AG09309 (cell line): ENCODE data around the gene RNF151.
"Not testable (repeated sequence)": the region's sequence is repeated elsewhere in the genome, so short reads cannot be mapped to it uniquely, and the experiment has no call there.

ENCODE experiments used
- DNase-seq: peaks from one replicate; pipeline ENCODE4 v3.0.0-alpha.2; 2010; ENCODE audit warnings: low read depth
- H3K4me3 ChIP-seq: 2 replicates; pipeline ENCODE4 v1.5.1; 2011; ENCODE audit warnings: mild to moderate bottlenecking, low read depth, low read length, moderate library complexity; ENCODE audit not compliant: control insufficient read depth
- TF ChIP-seq, protein P1 (sequence below): IDR thresholded peaks from 2 replicates; pipeline ENCODE4 v1.5.1; 2011; ENCODE audit warnings: mild to moderate bottlenecking, low read depth, low read length, inconsistent platforms; ENCODE audit not compliant: insufficient read depth, control insufficient read depth; ENCODE audit errors: missing control alignments

RNF151 gene

DNA sequence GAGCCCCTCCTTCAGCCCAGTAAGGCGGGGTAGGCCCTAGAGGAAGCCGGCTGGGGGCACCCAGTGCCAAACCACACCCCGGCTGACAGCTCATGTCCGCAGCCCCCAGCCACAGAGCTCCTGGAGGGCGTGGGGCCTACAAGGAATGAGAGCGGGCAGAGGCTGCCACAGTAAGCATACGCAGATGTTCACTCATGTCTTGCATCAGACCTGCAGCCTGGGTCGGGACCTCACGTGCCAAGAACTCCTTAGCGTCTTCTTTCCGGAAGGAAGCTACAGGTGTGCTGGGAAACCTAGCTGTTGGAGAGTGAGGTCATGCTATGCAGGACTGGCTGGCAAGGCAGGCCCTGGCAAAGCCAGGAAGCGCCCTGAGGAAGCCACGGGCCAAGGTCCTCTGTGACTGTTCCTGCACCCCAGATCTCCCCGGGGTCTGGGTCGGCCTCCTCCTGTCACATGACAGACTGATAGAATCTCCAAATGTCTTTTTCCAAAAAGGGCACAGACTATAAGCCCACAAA, 41.4 kb downstream of the RNF151 start:
- peak; percentile 68 for DNase-seq

DNA sequence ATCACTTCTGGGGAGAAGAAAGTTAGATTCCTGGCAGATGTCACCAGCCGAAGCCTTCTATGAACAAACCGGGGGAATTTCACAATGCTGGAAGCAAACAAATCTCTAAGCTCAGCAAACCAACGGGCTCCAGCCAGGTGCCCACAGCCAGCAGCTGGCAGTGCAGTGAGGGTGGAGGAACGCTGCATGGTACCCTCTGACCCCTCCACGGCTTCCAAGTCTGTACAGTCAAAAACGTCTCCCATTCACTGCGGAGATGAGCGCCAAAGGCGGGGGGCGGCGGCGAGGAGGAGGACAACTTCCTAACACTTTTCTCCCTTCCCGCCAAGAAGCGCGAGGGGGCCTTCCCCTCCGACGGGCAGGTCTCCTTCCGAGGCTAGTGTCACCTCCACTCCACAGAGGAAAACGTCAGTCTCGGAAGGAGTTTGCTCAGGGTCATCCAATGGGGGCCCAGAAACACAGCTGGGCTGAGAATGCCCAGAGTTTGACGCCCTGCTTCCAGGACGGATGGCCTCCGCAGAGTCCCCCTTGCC, 42.0 kb downstream of the RNF151 start:
- H3K4me3 ChIP-seq, result peak overlapping the region; percentile 56
- TF ChIP-seq, protein P1, sequence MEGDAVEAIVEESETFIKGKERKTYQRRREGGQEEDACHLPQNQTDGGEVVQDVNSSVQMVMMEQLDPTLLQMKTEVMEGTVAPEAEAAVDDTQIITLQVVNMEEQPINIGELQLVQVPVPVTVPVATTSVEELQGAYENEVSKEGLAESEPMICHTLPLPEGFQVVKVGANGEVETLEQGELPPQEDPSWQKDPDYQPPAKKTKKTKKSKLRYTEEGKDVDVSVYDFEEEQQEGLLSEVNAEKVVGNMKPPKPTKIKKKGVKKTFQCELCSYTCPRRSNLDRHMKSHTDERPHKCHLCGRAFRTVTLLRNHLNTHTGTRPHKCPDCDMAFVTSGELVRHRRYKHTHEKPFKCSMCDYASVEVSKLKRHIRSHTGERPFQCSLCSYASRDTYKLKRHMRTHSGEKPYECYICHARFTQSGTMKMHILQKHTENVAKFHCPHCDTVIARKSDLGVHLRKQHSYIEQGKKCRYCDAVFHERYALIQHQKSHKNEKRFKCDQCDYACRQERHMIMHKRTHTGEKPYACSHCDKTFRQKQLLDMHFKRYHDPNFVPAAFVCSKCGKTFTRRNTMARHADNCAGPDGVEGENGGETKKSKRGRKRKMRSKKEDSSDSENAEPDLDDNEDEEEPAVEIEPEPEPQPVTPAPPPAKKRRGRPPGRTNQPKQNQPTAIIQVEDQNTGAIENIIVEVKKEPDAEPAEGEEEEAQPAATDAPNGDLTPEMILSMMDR, result no peak
- no peak for DNase-seq

More for the DNA sequence above, 41.4 kb downstream of the RNF151 start:
- H3K4me3 ChIP-seq, result peak overlapping the region; percentile 56
- TF ChIP-seq, protein P1, result no peak

DNA sequence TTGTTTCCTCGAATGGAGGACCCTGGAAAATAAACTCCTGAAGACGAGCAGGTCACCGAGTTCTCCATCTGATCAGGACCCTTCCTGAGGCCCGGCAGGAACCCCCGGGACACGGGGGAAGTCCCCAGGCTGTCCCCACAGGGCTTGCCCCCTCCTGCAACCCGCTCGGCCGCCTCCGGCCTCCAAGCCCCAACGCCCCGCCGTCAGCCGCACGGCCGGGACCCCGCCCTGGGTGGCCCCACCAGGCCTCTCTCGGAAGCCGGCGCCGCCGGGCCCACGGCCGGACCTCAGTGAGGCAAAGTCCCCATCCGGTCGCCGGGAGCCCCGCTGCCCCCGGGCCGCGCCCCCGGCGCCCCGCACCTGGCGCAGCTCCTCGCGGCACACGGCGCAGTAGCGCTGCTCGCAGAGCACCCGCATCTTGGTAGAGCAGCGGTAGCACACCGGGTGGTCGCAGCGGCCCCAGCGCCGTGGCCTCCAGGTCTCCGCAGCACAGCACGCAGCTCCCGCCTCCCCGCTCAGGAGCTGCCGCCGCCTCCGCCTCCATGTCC, 42.6 kb downstream of the RNF151 start:
- TF ChIP-seq, protein P1, result no peak
- no peak for DNase-seq
- peak overlapping the region; percentile 56 for H3K4me3 ChIP-seq

DNA sequence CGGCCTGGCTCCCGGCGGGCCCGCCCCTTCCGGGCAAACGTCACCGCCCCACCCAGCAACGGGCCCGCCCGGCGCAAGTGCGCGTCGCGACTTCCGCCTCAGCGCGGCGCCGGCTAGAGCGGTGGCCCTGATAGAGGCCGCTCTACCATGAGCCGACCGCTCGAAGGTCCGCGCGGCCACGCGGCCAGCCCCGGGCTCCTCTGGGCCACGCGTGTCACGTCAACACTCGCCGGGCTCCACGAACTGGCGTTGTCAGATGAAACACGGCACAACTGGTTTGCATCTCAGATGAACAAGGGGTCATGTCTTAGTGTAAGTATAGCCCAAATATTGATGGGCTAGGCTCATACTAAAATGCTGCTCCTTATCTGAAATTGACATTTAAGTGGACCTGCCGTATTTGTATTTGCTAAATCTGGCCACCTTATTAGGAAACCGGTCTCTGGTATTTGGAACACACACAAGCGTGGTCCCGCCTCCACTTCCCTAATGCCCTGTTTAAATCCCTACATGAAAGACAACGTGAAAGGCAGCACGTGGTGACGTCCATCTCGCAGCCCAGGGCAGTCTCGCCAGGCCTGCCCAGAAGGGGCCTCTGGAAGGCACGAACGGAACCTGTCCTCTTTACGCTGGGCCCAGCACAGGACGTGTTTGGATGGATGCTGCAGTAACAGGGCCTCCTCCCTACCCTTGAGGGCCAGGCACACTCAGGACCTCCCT, 43.3 kb downstream of the RNF151 start, which contains the start of gene ZNF598:
TSS of gene ZNF598 (minus strand) at position 31 of the 720 bp plus-strand sequence.
- TF ChIP-seq, protein P1, result no peak
- peak within 1 kb of the TSS; percentile 66 for H3K4me3 ChIP-seq
- peak; percentile 41 for DNase-seq

DNA sequence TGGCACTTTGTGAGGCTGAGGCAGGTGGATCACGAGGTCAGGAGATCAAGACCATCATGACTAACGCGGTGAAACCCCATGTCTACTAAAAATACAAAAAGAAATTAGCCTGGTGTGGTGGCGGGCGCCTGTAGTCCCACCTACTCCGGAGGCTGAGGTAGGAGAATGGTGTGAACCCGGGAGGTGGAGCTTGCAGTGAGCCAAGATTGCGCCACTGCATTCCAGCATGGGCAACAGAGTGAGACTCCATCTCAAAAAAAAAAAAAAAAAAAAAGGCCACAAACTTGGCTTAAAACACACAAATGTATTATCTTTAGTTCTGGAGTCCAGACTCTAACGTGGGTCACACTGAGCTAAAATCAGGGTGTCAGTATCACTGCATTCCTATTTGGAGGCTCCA, 45.1 kb downstream of the RNF151 start:
- not testable (repeated sequence) for H3K4me3 ChIP-seq, DNase-seq

DNA sequence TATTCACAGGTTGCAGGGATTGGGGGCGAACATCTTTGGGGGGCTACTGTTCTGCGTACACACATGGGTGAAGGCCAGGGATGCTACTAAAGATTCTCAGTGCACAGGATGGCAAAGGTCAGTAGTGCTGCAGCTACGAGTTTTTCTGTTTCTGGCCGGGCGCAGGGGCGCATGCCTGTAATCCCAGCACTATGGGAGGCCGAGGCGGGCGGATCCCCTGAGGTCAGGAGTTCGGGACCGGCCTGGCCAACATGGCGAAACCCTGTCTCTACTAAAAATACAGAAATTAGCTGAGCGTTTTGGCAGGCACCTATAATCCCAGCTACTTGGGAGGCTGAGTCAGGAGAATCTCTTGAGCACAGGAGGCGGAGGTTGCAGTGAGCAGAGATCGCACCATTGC, 46.9 kb downstream of the RNF151 start:
- TF ChIP-seq, protein P1, result no peak

More for the DNA sequence above, 46.9 kb downstream of the RNF151 start:
- H3K4me3 ChIP-seq, result no peak overlapping the region
- DNase-seq, result no peak
